ENCODE results near the gene COX5B.

DNA sequence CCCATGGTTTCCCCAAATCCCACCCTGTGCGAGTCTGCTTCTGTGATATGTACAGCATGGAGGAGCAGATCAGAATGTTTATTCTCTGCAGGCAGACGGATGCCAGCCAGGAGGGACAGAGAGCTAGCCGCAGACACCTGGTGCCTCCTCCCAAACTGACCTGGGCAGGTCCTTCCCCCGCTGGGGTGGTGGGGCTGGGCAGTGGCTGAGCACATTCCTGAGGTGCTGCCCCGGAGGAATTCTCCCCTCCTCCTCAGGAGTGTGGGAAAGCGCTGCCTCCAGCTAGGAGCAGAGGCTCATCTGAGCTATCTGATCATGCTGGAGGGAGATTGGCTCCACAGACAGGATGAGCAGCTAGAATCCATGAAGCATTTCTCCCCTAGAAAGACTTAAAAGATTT, 45.3 kb downstream of the COX5B start:
- TF ChIP-seq, protein P1, sequence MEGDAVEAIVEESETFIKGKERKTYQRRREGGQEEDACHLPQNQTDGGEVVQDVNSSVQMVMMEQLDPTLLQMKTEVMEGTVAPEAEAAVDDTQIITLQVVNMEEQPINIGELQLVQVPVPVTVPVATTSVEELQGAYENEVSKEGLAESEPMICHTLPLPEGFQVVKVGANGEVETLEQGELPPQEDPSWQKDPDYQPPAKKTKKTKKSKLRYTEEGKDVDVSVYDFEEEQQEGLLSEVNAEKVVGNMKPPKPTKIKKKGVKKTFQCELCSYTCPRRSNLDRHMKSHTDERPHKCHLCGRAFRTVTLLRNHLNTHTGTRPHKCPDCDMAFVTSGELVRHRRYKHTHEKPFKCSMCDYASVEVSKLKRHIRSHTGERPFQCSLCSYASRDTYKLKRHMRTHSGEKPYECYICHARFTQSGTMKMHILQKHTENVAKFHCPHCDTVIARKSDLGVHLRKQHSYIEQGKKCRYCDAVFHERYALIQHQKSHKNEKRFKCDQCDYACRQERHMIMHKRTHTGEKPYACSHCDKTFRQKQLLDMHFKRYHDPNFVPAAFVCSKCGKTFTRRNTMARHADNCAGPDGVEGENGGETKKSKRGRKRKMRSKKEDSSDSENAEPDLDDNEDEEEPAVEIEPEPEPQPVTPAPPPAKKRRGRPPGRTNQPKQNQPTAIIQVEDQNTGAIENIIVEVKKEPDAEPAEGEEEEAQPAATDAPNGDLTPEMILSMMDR (IDR thresholded peaks at IDR 0.05): no peak
- no peak for TF ChIP-seq POLR2A (IDR thresholded peaks at IDR 0.05)

Data from uterus (tissue), 2 donors.